Measurements from ENCODE around the gene HDAC10. TPM values are rescaled to one million over a fixed set of nuclear protein-coding genes. Genes with fewer than 3 reads are reported as not detected.

HDAC10 gene
- total RNA-seq, 2 experiments from 2014 or later, result 46.1 to 47.6 TPM

- peaks cover 19% of the 10 kb centered on the region for H3K4me1 Mint-ChIP-seq (ENCODE audit: low read depth)
- CTCF ChIA-PET, result interaction anchor here (0.6 kb wide), 1 partner anchor 14 kb away, joined by 5 read pairs; no protein-coding TSS in a partner anchor
- intact Hi-C loops (cut with micrococcal nuclease), result no loop called here
- H3K27ac Mint-ChIP-seq, result no peak overlapping the region
- H3K4me3 Mint-ChIP-seq, result no peak overlapping the region
- no peak for DNase-seq
- peaks cover 16% of the 10 kb centered on the region for H3K36me3 Mint-ChIP-seq
- H3K27me3 Mint-ChIP-seq, result no peaks in the 10 kb centered on the region
- POLR2A ChIA-PET, result interaction anchor here (0.6 to 0.7 kb wide), 2 partner anchors 211 to 242 kb away, joined by 3 to 4 read pairs; no protein-coding TSS in a partner anchor
- no peaks in the 10 kb centered on the region for H3K9me3 Mint-ChIP-seq
Observed at GRCh38 chr22:50204571-50204970, 46.5 kb downstream of the HDAC10 start.

GRCh38 chr22:50203288-50203687, 47.8 kb downstream of the HDAC10 start:
- Mint-ChIP-seq H3K9me3 (no peaks in the 10 kb centered on the region), H3K36me3 (peaks cover 16% of the 10 kb centered on the region), H3K27me3 (no peaks in the 10 kb centered on the region), H3K4me1 (ENCODE audit: low read depth) (peaks cover 22% of the 10 kb centered on the region), H3K4me3 (no peak overlapping the region), H3K27ac (no peak overlapping the region)
- intact Hi-C loops (cut with micrococcal nuclease), result no loop called here
- no peak for DNase-seq
- ChIA-PET CTCF (interaction anchor here (0.8 to 1.1 kb wide), 2 partner anchors 39 to 54 kb away, joined by 3 to 4 read pairs; no protein-coding TSS in a partner anchor), POLR2A (no interaction called here)

- POLR2A ChIA-PET, result interaction anchor here (2.6 kb wide), 1 partner anchor 11 kb away, joined by 12 read pairs; no protein-coding TSS in a partner anchor
- no peak overlapping the region for H3K27ac Mint-ChIP-seq
- CTCF ChIA-PET, result interaction anchor here (0.5 kb wide), 1 partner anchor 140 kb away, joined by 3 read pairs; no protein-coding TSS in a partner anchor
- no peaks in the 10 kb centered on the region for H3K27me3 Mint-ChIP-seq
- H3K9me3 Mint-ChIP-seq, result no peaks in the 10 kb centered on the region
- intact Hi-C loops (cut with micrococcal nuclease), result no loop called here
- DNase-seq, result no peak
- peak overlapping the region; percentile 79 for H3K4me3 Mint-ChIP-seq
- peaks cover 19% of the 10 kb centered on the region for H3K36me3 Mint-ChIP-seq
- H3K4me1 Mint-ChIP-seq (ENCODE audit: low read depth), result peaks cover 22% of the 10 kb centered on the region
Observed at GRCh38 chr22:50202130-50202666, 48.9 kb downstream of the HDAC10 start.

DNA sequence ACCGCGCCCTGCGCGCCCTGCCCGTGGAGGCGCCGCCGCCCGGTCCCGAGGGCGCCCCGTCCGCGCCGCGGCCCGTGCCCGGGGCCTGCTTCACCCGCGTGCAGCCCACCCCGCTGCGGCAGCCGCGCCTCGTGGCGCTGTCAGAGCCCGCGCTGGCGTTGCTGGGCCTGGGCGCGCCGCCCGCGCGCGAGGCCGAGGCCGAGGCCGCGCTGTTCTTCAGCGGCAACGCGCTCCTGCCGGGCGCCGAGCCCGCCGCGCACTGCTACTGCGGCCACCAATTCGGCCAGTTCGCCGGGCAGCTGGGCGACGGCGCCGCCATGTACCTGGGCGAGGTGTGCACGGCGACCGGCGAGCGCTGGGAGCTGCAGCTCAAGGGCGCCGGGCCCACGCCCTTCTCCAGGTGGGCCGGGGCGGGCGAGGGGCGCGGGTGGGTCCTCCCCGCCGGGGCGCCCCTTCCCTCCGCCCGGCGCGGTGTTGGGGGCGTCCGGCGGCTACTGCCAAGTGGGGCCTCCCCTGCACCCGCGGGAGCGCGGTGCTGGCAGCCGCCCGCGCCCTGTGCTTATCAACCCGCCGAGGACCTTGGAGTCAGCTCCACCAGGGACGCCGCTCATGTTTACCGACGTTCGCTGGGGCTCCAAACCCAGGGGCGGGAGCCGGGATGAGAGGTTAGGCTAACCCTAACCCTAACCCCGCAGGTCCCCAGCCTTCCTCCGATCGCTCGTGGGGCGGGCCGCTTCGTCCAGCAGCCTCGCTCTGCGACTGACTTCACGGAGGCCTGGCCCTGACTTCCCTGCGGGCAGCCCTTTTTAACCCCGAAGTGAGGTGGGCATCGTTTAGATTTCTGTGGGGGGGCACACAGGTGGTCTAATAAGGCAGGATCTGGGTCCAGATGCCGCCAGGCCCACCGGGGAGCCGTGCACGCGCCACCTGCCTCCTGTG, 49.6 kb downstream of the HDAC10 start:
- no peaks in the 10 kb centered on the region for H3K27me3 Mint-ChIP-seq
- CTCF ChIA-PET, result interaction anchor here (0.5 kb wide), 1 partner anchor 140 kb away, joined by 3 read pairs; no protein-coding TSS in a partner anchor
- peak overlapping the region; percentile 79 for H3K4me3 Mint-ChIP-seq
- intact Hi-C loops (cut with micrococcal nuclease), result no loop called here
- peaks cover 19% of the 10 kb centered on the region for H3K36me3 Mint-ChIP-seq
- H3K9me3 Mint-ChIP-seq, result no peaks in the 10 kb centered on the region
- peak; percentile 30 for DNase-seq
- POLR2A ChIA-PET, result interaction anchor here (2.6 kb wide), 1 partner anchor 10 kb away, joined by 12 read pairs; no protein-coding TSS in a partner anchor
- H3K27ac Mint-ChIP-seq, result no peak overlapping the region
- H3K4me1 Mint-ChIP-seq (ENCODE audit: low read depth), result peaks cover 22% of the 10 kb centered on the region

- no peak within 1 kb of the TSS for H3K27ac Mint-ChIP-seq
- peak; percentile 94 for DNase-seq
- CTCF ChIA-PET, result no interaction called here
- H3K4me3 Mint-ChIP-seq, result peak within 1 kb of the TSS; percentile 79
- peaks cover 21% of the 10 kb centered on the region for H3K36me3 Mint-ChIP-seq
- H3K9me3 Mint-ChIP-seq, result no peaks in the 10 kb centered on the region
- peaks cover 22% of the 10 kb centered on the region for H3K4me1 Mint-ChIP-seq (ENCODE audit: low read depth)
- H3K27me3 Mint-ChIP-seq, result no peaks in the 10 kb centered on the region
- POLR2A ChIA-PET, result interaction anchor here (2.6 kb wide), 1 partner anchor 9 kb away, joined by 12 read pairs; no protein-coding TSS in a partner anchor
- intact Hi-C loops (cut with micrococcal nuclease), result loop anchor here (1.0 kb wide), 2 partner anchors 9 to 15 kb away; partner anchors contain the start of gene TRABD
Observed at GRCh38 chr22:50200461-50201190, 50.4 kb downstream of the HDAC10 start, which contains the start of gene SELENOO. SELENOO (plus strand) TSS chr22:50201011; CDS start chr22:50201037, 26 bp downstream.

DNA sequence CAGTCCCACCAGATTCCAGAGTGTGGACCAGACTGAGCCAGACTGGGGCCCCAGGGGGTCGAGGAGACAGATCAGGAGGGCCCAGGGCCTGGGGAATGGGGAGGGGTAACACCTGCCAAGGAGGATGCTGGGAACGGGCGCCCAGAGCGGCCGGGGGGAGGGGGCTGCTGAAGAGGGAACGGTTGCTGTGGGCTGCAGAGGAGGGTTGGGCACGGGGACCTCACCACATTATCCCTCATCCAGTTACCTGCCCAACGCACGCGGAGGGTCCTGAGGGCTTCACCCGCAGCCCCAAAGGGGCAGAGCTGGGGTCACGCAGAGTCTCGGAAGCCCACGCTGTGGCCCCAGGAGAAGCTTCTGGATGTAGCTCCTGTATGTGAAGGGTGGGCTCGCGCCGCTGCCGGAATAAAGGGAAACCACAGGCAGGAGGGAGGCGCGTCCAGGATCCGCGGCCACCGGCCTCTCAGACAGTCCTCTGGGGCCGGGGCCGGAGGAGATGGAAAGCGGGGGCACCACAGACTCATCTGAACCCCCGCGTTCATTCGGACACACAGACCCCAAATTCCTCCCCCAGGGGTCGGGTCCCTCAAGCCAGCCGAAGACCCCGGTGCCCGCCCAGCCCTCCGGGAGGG, 51.1 kb downstream of the HDAC10 start:
- peaks cover 22% of the 10 kb centered on the region for H3K4me1 Mint-ChIP-seq (ENCODE audit: low read depth)
- H3K36me3 Mint-ChIP-seq, result peaks cover 19% of the 10 kb centered on the region
- no peaks in the 10 kb centered on the region for H3K9me3 Mint-ChIP-seq
- intact Hi-C loops (cut with micrococcal nuclease), result loop anchor here (1.0 kb wide), 2 partner anchors 9 to 15 kb away; partner anchors contain the start of gene TRABD
- ChIA-PET POLR2A (interaction anchor here (2.6 kb wide), 1 partner anchor 8 kb away, joined by 12 read pairs; no protein-coding TSS in a partner anchor), CTCF (no interaction called here)
- H3K27me3 Mint-ChIP-seq, result no peaks in the 10 kb centered on the region
- H3K27ac Mint-ChIP-seq, result peak overlapping the region; percentile 28
- peak overlapping the region; percentile 69 for H3K4me3 Mint-ChIP-seq
- peak; percentile 27 for DNase-seq

GRCh38 chr22:50199251-50199721, 51.8 kb downstream of the HDAC10 start:
- intact Hi-C loops (cut with micrococcal nuclease), result no loop called here
- DNase-seq, result no peak
- H3K4me3 Mint-ChIP-seq, result peak overlapping the region; percentile 69
- peaks cover 14% of the 10 kb centered on the region for H3K36me3 Mint-ChIP-seq
- no peaks in the 10 kb centered on the region for H3K27me3 Mint-ChIP-seq
- H3K27ac Mint-ChIP-seq, result peak overlapping the region; percentile 28
- H3K4me1 Mint-ChIP-seq (ENCODE audit: low read depth), result peaks cover 18% of the 10 kb centered on the region
- ChIA-PET POLR2A (interaction anchor here (2.6 kb wide), 1 partner anchor 8 kb away, joined by 12 read pairs; no protein-coding TSS in a partner anchor), CTCF (no interaction called here)
- no peaks in the 10 kb centered on the region for H3K9me3 Mint-ChIP-seq

GRCh38 chr22:50198624-50199017, 52.4 kb downstream of the HDAC10 start:
- no peak for DNase-seq
- intact Hi-C loops (cut with micrococcal nuclease), result no loop called here
- POLR2A ChIA-PET, result interaction anchor here (1.0 kb wide), 1 partner anchor 8 kb away, joined by 3 read pairs; no protein-coding TSS in a partner anchor
- Mint-ChIP-seq H3K4me3 (no peak overlapping the region), H3K4me1 (ENCODE audit: low read depth) (peaks cover 15% of the 10 kb centered on the region), H3K9me3 (no peaks in the 10 kb centered on the region), H3K36me3 (peaks cover 11% of the 10 kb centered on the region), H3K27me3 (no peaks in the 10 kb centered on the region), H3K27ac (no peak overlapping the region)
- CTCF ChIA-PET, result no interaction called here

GRCh38 chr22:50197856-50198623, 53.0 kb downstream of the HDAC10 start:
- intact Hi-C loops (cut with micrococcal nuclease), result no loop called here
- no peak for DNase-seq
- H3K27me3 Mint-ChIP-seq, result no peaks in the 10 kb centered on the region
- no peak overlapping the region for H3K4me3 Mint-ChIP-seq
- ChIA-PET CTCF (no interaction called here), POLR2A (interaction anchor here (1.0 kb wide), 1 partner anchor 7 kb away, joined by 3 read pairs; no protein-coding TSS in a partner anchor)
- no peak overlapping the region for H3K27ac Mint-ChIP-seq
- no peaks in the 10 kb centered on the region for H3K9me3 Mint-ChIP-seq
- peaks cover 7% of the 10 kb centered on the region for H3K36me3 Mint-ChIP-seq
- H3K4me1 Mint-ChIP-seq (ENCODE audit: low read depth), result peaks cover 16% of the 10 kb centered on the region

- Mint-ChIP-seq H3K9me3 (no peaks in the 10 kb centered on the region), H3K27me3 (no peaks in the 10 kb centered on the region)
Observed at GRCh38 chr22:50197000-50197800, 53.9 kb downstream of the HDAC10 start.

More at GRCh38 chr22:50197000-50197800, 53.9 kb downstream of the HDAC10 start:
- ChIA-PET CTCF (no interaction called here), POLR2A (no interaction called here)
- H3K4me1 Mint-ChIP-seq (ENCODE audit: low read depth), result peaks cover 19% of the 10 kb centered on the region
- no peak overlapping the region for H3K27ac Mint-ChIP-seq
- H3K4me3 Mint-ChIP-seq, result no peak overlapping the region
- intact Hi-C loops (cut with micrococcal nuclease), result no loop called here
- no peak for DNase-seq
- H3K36me3 Mint-ChIP-seq, result peaks cover 9% of the 10 kb centered on the region

Measured in activated CD4-positive, alpha-beta memory T cell treated with anti-CD3 and anti-CD28 coated beads for 36 hours (primary cell).